IMR-90 (cell line): Measurements from ENCODE around the gene SYP. TPM values are rescaled to one million over a fixed set of nuclear protein-coding genes. Genes with fewer than 3 reads are reported as not detected.
A peak's percentile ranks its signal among the peaks of the same experiment; 100 is the strongest.

Source experiments
- ATAC-seq: fragments of 200-7000 bp; cut with Tn5 transposase; 2 replicates; pipeline ENCODE4 v1.9.1; 2020; ENCODE audit warnings: low read depth, mild to moderate bottlenecking, moderate library complexity
- BruUV-seq: library from RNA; stranded (reverse); fragments of 400-500 nt; replicated peaks from 2 replicates; lab custom pipeline; 2021; lab: Mats Ljungman, UMichigan
- CTCF ChIA-PET: fragments of 300-600 bp; formaldehyde crosslinking; extraction: SDS; loops from one replicate; lab custom pipeline; 2021; ENCODE audit warnings: antibody characterized with exemption; lab: Yijun Ruan, JAX
- POLR2A ChIA-PET: fragments of 300-600 bp; sonication (Branson Sonifier 250); formaldehyde crosslinking; loops from one replicate; lab custom pipeline; 2022; ENCODE audit warnings: antibody characterized with exemption; ENCODE audit not compliant: unreplicated experiment; lab: Charles Lee
- DNase-seq: peaks from one replicate; pipeline ENCODE4 v3.0.0; 2013
- H2AFZ ChIP-seq: replicated peaks from 2 replicates; pipeline ENCODE3; 2013; ENCODE audit warnings: low read length, mild to moderate bottlenecking; ENCODE audit not compliant: poor library complexity
- H2AK5ac ChIP-seq: 2 replicates; pipeline ENCODE4 v1.6.1; 2013; ENCODE audit warnings: low read depth, low read length, inconsistent platforms
- H2AK9ac ChIP-seq: replicated peaks from 2 replicates; pipeline ENCODE3; 2013; ENCODE audit warnings: mild to moderate bottlenecking, low read depth, low read length, moderate library complexity; ENCODE audit not compliant: poor library complexity
- H2BK120ac ChIP-seq: 2 replicates; pipeline ENCODE4 v1.6.1; 2013; ENCODE audit warnings: low read depth, low read length, inconsistent platforms
- H2BK15ac ChIP-seq: 3 replicates; pipeline ENCODE4 v1.6.1; 2013; ENCODE audit warnings: low read depth, low read length, inconsistent platforms
- H2BK20ac ChIP-seq: 2 replicates; pipeline ENCODE4 v1.6.1; 2013; ENCODE audit warnings: low read depth, mild to moderate bottlenecking, inconsistent platforms, low read length, moderate library complexity
- H2BK5ac ChIP-seq: 2 replicates; pipeline ENCODE4 v1.6.1; 2013; ENCODE audit warnings: mild to moderate bottlenecking, low read depth, low read length, inconsistent platforms; ENCODE audit not compliant: poor library complexity, severe bottlenecking
- H3K14ac ChIP-seq: replicated peaks from 2 replicates; pipeline ENCODE4 v1.6.1; 2013; ENCODE audit warnings: low read depth, low read length, inconsistent platforms
- H3K18ac ChIP-seq: 2 replicates; pipeline ENCODE4 v1.6.1; 2013; ENCODE audit warnings: low read depth, low read length, control low read depth
- H3K23ac ChIP-seq: 2 replicates; pipeline ENCODE4 v1.6.1; 2013; ENCODE audit warnings: low read depth, low read length, inconsistent platforms
- H3K27ac ChIP-seq: 2 replicates; pipeline ENCODE4 v1.5.1; 2013; ENCODE audit warnings: mild to moderate bottlenecking, control low read depth, low read length; ENCODE audit not compliant: insufficient read depth
- H3K27me3 ChIP-seq: 2 replicates; pipeline ENCODE4 v1.6.1; 2013; ENCODE audit warnings: low read length; ENCODE audit not compliant: control insufficient read depth, insufficient read depth
- H3K36me3 ChIP-seq: 2 replicates; pipeline ENCODE4 v1.6.1; 2013; ENCODE audit warnings: low read length, mixed read lengths; ENCODE audit not compliant: control insufficient read depth, insufficient read depth
- H3K4ac ChIP-seq: 2 replicates; pipeline ENCODE4 v1.6.1; 2013; ENCODE audit warnings: low read depth, low read length, inconsistent platforms
- H3K4me1 ChIP-seq: 2 replicates; pipeline ENCODE4 v1.6.1; 2013; ENCODE audit warnings: low read length, mixed read lengths; ENCODE audit not compliant: control insufficient read depth, insufficient read depth
- H3K4me2 ChIP-seq: 2 replicates; pipeline ENCODE4 v1.6.1; 2013; ENCODE audit warnings: low read depth, mild to moderate bottlenecking, control low read depth, low read length, moderate library complexity
- H3K4me3 ChIP-seq: 2 replicates; pipeline ENCODE4 v1.5.1; 2013; ENCODE audit warnings: low read depth, mild to moderate bottlenecking, control low read depth, low read length, moderate library complexity; ENCODE audit not compliant: insufficient read depth
- H3K56ac ChIP-seq: 2 replicates; pipeline ENCODE4 v1.6.1; 2013; ENCODE audit warnings: low read length, inconsistent platforms; ENCODE audit not compliant: insufficient read depth; ENCODE audit errors: extremely low read depth
- H3K79me1 ChIP-seq, 2 experiments: 2 replicates each; pipeline ENCODE4 v1.6.1; 2013; ENCODE audit warnings: low read length in 2 of 2, inconsistent platforms in 1 of 2, low read depth in 1 of 2
- H3K9ac ChIP-seq: 2 replicates; pipeline ENCODE4 v1.6.1; 2013; ENCODE audit warnings: low read depth, low read length, control low read depth
- H3K9me1 ChIP-seq: 2 replicates; pipeline ENCODE4 v1.6.1; 2013; ENCODE audit warnings: low read length, inconsistent platforms; ENCODE audit not compliant: insufficient read depth
- H3K9me3 ChIP-seq: 2 replicates; pipeline ENCODE4 v1.6.1; 2013; ENCODE audit warnings: low read length; ENCODE audit not compliant: control insufficient read depth, insufficient read depth
- H4K20me1 ChIP-seq: 2 replicates; pipeline ENCODE4 v1.6.1; 2013; ENCODE audit warnings: low read length, inconsistent platforms; ENCODE audit not compliant: insufficient read depth
- H4K5ac ChIP-seq: 2 replicates; pipeline ENCODE4 v1.6.1; 2013; ENCODE audit warnings: mild to moderate bottlenecking, low read depth, low read length, control low read depth
- H4K8ac ChIP-seq, 2 experiments: 2 replicates each; pipeline ENCODE4 v1.6.1; 2013; ENCODE audit warnings: low read depth in 2 of 2, low read length in 2 of 2, control low read depth in 1 of 2, inconsistent platforms in 1 of 2
- H4K91ac ChIP-seq: 2 replicates; pipeline ENCODE4 v1.6.1; 2013; ENCODE audit warnings: low read depth, low read length, inconsistent platforms; ENCODE audit not compliant: insufficient read depth
- MAFK ChIP-seq: IDR thresholded peaks from 2 replicates; pipeline ENCODE4 v1.6.1; 2012; ENCODE audit warnings: low read depth, low read length, improper control_type of control experiment
- MXI1 ChIP-seq: IDR thresholded peaks from 2 replicates; pipeline ENCODE4 v1.6.1; 2012; ENCODE audit warnings: low read depth, mild to moderate bottlenecking, low read length, moderate library complexity, borderline replicate concordance
- WGBS, 2 experiments: methylation state at CpG; one replicate each; pipeline versions ENCODE4 v1.1.5 to v1.1.7; 2013; ENCODE audit warnings: missing lambda C conversion rate in 2 of 2; ENCODE audit not compliant: insufficient read length in 1 of 2; ENCODE audit errors: extremely low coverage in 2 of 2; 5-methylcytosine and 5-hydroxymethylcytosine counted together
- dilution Hi-C: fragments of 300-500 bp; cut with HindIII; formaldehyde crosslinking; loops from one replicate; pipeline ENCODE4 v1.14.3; 2018; ENCODE audit warnings: low sequenced_read_pairs; ENCODE audit not compliant: unreplicated experiment
- in situ Hi-C: fragments of 300-500 bp; cut with MboI; formaldehyde crosslinking; loops from 3 replicates; pipeline ENCODE4 v1.14.3; 2019; ENCODE audit warnings: low sequenced_read_pairs, inconsistent platforms, mixed read lengths
- intact Hi-C: fragments of 100-400 bp; cut with micrococcal nuclease; formaldehyde crosslinking; loops from 2 replicates; pipeline ENCODE4 v1.10.0; 2022
- polyA plus RNA-seq, 3 experiments: library from polyadenylated mRNA; depleted of rRNA; stranded (reverse); fragments of >200 nt; gene quantifications; 2 replicates each; pipeline ENCODE4 v1.2.3, GENCODE V29; 2012; ENCODE audit warnings: low replicate concordance in 1 of 3
- total RNA-seq: library from RNA; depleted of rRNA; stranded (reverse); fragments of >200 nt; gene quantifications from 2 replicates; pipeline ENCODE4 v1.2.3, GENCODE V29; 2012

Gene SYP
- total and polyA plus RNA-seq, 2 of the 4 experiments (the other 2 are of a cell fraction): under 0.01 to 0.05 TPM

DNA sequence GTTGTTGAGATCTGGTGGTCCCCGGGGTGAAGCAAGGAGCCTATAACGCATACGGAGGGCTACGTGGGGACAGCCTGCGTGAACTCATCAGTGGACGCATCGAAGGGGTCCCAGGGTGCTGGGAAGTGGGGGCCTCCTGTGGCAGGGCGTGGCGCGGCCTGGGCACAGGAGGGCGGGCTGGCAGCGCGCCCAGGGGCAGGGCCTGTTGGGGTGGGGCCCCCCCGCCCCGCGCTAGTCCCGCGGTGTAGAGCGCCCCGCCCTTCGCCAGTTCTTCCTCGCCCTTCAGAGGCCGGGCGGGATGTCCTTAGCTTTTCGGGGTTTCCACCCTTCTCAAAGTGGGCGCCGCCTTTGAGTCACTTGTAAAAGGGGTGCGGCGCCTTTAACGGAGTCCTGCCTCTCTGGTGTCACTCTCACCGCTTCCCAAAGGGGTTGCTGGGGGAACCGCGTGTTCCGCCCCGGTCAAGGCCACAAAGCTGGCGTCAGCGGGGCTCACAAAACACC lies 27.7 kb downstream of the SYP start:
- Histone ChIP-seq H3K27me3 (no peaks in the 10 kb centered on the region), H3K9me1 (0 out of 2 replicates have a peak, but pooled peaks cover 5% of the 10 kb centered on the region), H3K36me3 (peaks cover 9% of the 10 kb centered on the region), H3K4me1 (peaks cover 6% of the 10 kb centered on the region), H3K4ac (peak overlapping the region; percentile 94), H4K91ac (peak overlapping the region; percentile 84), H3K79me1 (peaks cover 17 to 19% of the 10 kb centered on the region in 2 experiments), H3K14ac (peak overlapping the region; percentile 96), H3K18ac (peak overlapping the region; percentile 25; the same call in 1 of the 2 replicates), H3K27ac (peak overlapping the region; percentile 45), H2AK5ac (peak overlapping the region; percentile 82), H3K9me3 (no peaks in the 10 kb centered on the region; the same call in 1 of the 2 replicates), H3K56ac (peak overlapping the region; percentile 16), H2BK5ac (peak overlapping the region; percentile 22), H2AFZ (peak overlapping the region; percentile 91), H4K20me1 (no peaks in the 10 kb centered on the region; the same call in 1 of the 2 replicates), H2BK20ac (0 out of 2 replicates have a peak overlapping the region, but pooled peaks have one; percentile 35), H3K4me3 (peak overlapping the region; percentile 61), H3K23ac (peak overlapping the region; percentile 75), H4K8ac (peak overlapping the region; percentile 84 to 89; a peak in 3 of 4 replicates), H2AK9ac (peak overlapping the region; percentile 98), H3K4me2 (peak overlapping the region; percentile 92), H4K5ac (peak overlapping the region; percentile 73; the same call in 1 of the 2 replicates), H3K9ac (peak overlapping the region; percentile 61), H2BK15ac (no peak overlapping the region), H2BK120ac (peak overlapping the region; percentile 64)
- in situ Hi-C loops (no loop called here), dilution Hi-C loops (no loop called here), intact Hi-C loops (no loop called here)
- CTCF ChIA-PET: no interaction called here
- 33% methylated on average over 19 of the region's 37 CpGs; no CpG with 5 or more reads in 1 of the 2 experiments for WGBS, 2 experiments
- ATAC-seq (peak; percentile 64), DNase-seq (peak; percentile 20)
- no TSS peak for BruUV-seq
- POLR2A ChIA-PET: no interaction called here
- no peak for TF ChIP-seq MAFK
- TF ChIP-seq MXI1: 0 out of 2 replicates have a peak, but pooled peaks have one; percentile 24
